HG02852 (cell line): Measurements from ENCODE around the gene NOS1AP.

Experiments used
- ATAC-seq: cut with Tn5 transposase; IDR thresholded peaks from one replicate; pipeline ENCODE4 v1.9.1; 2021; ENCODE audit warnings: mild to moderate bottlenecking, moderate library complexity; ENCODE audit not compliant: unreplicated experiment

Gene NOS1AP

GRCh38 chr1:162357681-162358266, 288.3 kb downstream of the NOS1AP start:
- ATAC-seq, result no peak

DNA sequence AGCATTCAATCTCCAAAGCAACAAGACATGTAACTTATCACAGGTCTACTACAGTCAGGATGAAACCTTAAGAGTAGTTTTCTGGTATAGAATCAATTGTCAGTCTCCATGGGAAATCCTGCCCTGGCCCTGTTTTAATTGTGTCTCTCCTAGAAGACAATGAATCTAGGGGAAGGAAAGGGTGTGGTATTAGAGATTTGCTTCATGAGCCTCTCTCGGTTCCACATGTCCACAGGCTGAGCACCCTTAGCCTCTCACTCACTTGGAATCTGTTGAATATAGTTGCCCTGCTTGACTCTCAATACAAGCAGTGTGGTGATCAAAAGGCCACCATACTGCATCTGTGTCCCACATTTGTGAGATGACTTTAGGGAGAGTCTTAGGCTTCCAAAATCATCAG, 289.4 kb downstream of the NOS1AP start:
- ATAC-seq, result no peak

DNA sequence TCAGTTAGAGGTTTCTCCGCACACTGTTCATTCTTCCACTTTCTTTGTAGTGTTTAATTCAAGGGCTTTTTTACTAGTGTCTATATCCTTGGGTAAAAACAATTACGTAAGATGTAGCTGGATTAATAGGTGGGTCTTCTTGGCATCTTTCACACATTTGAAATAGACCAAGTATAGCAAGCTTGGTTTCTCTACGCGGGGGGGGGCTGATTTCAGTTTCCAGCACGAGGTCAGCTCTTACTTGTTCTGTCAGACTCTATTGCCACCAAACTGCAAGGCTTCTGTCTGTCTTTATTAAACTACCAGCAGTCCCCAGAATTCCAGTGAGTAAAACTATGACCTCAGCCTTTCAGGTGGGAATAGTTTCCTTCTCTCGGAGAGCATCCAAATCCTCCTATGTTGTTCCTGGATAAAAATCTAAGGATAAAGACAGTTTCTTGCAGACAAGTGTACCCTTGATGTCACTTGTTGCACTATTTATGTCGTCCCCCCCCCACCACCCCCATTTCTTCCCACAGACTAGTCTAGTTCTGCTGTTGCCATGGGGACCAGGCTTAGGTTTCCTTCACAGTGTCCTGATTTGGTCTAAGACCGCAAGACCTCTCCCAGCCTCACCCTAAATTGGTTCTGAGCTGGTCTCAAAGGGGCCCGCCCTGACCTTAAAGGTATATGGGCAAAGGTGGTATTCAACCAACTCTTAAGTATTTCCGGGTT, 290.2 kb downstream of the NOS1AP start:
- no peak for ATAC-seq

- ATAC-seq, result no peak
These were observed 290.9 kb downstream of the NOS1AP start for GRCh38 chr1:162360237-162360873.

- no peak for ATAC-seq
These were observed 291.4 kb downstream of the NOS1AP start for GRCh38 chr1:162360874-162361260.

DNA sequence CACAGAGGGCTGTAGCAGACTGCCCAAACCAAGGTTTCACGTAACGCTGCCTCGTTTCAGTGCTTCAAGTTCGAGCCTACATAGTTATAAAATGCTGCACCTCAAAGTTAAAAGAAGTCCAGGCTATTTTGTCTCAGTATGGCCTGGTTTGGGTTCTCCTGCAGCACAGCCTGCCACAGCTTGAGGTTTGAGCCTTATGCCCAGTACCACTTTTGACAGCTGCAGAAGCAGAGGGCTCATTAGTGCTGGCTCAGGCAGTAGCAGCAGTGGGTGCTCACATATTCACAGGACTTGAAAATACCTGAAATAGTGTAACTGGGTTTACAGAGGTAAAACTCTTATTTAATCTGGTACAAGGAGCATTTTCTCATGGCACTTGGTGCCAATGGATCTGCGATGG, 291.9 kb downstream of the NOS1AP start:
- ATAC-seq, result peak; percentile 27

DNA sequence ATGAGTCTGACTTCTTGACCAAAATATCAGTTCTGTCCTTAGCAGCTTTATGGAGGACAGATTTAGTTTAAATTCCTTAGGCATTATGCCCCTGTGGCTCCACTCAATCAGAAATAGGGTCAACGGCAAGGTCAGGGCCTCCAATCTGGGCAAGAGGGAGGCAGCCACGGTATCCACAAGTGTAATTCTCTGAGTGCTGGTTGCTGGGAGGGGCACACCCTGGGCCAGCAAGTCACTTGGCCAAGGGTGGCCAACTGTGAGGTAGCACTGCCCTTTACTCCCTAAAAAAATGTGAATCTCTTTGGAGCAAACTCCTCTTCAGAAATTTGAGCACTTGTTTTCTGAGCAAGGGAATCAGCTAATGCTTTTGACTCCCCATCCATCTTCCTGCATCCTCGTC, 294.3 kb downstream of the NOS1AP start:
- no peak for ATAC-seq

DNA sequence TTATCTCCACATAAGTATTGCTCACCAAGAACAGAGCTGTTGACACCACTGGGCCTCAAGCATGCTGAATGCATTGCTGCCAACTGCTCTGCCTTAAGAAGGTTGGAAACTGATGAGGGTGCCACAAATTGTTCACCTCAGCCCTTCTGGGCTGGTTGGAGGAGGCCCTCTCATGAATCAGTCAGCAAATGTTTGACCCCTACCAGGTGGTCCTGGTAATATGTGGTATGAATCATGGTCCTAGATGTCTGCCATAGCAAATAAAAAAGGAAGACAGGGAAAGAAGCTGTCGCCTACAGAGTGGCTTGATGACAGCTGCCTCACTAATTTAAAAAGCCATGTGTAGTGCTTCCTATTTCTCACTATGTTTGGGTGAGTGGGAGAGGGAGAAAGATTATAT, 295.0 kb downstream of the NOS1AP start:
- no peak for ATAC-seq

DNA sequence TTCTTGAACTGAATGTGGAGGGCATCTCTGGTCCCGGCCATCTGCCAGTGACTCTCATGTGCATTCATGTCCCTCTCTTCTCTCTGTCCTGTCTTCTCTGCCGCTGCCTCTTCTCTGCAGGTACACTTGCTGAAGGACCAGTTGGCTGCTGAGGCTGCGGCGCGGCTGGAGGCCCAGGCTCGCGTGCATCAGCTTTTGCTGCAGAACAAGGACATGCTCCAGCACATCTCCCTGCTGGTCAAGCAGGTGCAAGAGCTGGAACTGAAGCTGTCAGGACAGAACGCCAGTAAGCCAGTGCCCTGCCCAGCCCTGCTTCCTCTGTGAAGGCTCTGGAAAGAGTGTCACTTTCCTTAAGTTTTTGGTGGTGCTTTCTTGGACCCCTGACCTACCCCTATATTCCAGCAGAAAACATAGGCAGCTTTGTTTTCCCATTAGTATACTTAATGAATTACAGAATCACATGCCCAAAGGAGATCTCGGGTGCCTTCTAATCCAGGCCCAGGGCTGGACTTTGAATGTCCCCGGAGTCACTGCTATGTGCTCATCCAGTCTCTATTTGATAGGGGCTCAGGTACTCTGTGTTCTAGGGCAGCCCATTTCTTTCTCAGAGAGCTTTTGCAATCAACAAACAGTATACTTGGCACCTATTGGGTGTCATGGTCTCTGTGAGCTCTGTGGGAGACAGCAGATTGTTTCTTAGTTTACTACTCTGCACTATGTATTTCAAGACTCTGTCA, 296.0 kb downstream of the NOS1AP start:
- ATAC-seq, result no peak

DNA sequence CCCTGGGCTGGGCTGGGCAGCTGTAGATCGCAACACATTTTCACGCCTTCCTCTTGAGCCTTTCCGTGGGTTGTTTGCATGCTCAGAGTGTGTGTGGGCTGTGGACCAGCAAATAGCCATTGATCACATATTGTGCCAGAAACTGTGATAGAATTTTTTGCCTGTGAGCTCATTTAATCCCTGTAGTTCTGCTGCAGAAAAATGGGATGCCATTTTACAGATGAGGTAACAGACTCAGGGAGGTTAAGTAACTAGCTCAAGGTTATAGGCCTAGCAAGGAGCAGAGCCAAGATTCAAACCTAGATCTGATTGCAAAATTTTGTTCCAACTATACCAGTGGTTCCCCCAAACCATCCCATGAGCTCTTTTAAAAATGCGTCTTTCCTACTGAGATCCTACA, 296.7 kb downstream of the NOS1AP start:
- ATAC-seq, result no peak

GRCh38 chr1:162366671-162367070, 297.2 kb downstream of the NOS1AP start:
- no peak for ATAC-seq

DNA sequence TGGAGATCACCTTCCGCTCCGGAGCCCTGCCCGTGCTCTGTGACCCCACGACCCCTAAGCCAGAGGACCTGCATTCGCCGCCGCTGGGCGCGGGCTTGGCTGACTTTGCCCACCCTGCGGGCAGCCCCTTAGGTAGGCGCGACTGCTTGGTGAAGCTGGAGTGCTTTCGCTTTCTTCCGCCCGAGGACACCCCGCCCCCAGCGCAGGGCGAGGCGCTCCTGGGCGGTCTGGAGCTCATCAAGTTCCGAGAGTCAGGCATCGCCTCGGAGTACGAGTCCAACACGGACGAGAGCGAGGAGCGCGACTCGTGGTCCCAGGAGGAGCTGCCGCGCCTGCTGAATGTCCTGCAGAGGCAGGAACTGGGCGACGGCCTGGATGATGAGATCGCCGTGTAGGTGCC, 297.6 kb downstream of the NOS1AP start:
- no peak for ATAC-seq

- ATAC-seq, result no peak
These were observed 298.3 kb downstream of the NOS1AP start for GRCh38 chr1:162367772-162368171.

DNA sequence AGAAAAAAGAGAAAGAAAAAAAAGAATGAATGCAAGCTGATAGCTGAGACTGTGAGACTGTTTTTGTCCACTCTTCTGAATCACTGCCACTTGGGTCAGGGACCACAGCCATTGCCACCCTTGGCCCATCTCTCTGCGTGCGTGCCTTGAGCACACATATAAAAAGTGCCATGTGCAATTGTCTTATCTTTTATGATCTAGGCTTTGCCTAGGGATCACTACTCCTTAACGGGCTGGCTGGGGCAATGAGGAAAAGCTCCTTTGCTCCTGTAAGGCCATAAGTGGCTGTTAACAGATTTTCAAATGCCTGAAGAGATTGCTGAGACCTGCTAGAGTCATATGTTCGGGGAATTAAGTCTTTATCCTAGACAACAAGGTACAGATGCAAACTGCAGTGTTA, 299.0 kb downstream of the NOS1AP start:
- ATAC-seq, result no peak

GRCh38 chr1:162369571-162369970, 300.1 kb downstream of the NOS1AP start:
- ATAC-seq, result no peak

DNA sequence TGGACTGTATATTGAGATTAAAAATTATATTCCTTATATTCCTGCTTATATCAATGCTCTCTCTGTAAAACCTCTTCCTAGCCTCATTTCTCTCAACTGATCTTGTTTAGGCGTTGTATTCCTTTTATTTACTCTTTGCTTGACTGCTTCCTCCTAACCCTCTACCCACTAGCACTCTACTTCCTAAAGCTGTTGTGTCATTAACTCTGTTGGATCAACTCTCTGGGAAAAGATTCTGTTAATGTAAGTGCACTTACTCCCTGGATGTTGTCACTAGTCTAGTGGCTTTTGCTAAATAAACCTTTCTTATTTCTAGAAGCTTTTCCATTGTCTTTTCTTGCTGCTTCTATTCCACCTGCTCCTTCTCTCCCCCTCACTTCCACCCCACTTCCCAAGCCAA, 300.7 kb downstream of the NOS1AP start:
- no peak for ATAC-seq

GRCh38 chr1:162370721-162371120, 301.2 kb downstream of the NOS1AP start:
- ATAC-seq, result no peak

GRCh38 chr1:162371611-162372010, 302.1 kb downstream of the NOS1AP start:
- no peak for ATAC-seq

DNA sequence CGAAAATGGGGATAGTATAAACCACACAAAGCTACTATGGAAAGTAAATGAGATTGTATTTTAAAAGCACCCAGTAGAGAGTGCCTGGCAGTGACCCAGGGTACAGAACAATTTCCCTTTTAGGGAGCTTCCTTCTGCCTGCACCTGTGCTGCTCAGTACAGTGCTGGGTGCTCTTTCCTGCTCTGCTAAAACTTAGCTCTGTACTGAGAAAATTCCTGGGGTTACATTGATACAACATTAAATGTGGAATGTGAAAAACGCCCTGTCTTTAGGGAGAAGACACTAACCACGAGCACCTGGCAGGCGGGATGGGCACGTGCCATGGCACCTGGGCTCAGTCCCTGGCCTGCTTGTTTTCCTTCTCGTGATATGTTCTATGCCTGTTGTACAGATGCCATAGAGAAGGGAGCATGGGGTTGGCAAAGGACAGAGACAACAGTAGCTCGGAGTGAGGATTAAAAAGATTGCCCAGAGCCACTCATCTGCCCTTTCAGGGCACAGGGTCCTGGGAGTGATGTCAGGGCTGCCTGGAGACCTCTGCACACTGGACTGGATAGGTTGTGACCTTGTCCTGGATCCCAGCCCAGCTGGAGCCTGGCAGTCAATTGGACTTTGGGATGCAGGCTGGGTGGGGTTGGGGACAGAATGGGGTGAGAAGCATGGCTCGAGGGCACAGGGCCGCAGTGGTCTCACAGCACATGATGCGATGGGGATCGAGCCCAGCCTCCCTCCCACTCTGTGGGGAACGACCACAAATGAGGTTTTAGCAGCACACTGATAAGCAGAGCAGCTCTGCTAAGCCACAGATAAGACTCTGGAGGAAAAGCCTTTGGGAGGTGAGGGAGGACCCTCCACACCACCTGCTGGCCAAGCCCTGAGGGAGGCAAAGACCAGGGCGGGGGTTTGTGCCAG, 302.9 kb downstream of the NOS1AP start:
- no peak for ATAC-seq

- no peak for ATAC-seq
These were observed 303.6 kb downstream of the NOS1AP start for GRCh38 chr1:162373072-162373427.
